ENCODE measurements around the gene FBXW7.

DNA sequence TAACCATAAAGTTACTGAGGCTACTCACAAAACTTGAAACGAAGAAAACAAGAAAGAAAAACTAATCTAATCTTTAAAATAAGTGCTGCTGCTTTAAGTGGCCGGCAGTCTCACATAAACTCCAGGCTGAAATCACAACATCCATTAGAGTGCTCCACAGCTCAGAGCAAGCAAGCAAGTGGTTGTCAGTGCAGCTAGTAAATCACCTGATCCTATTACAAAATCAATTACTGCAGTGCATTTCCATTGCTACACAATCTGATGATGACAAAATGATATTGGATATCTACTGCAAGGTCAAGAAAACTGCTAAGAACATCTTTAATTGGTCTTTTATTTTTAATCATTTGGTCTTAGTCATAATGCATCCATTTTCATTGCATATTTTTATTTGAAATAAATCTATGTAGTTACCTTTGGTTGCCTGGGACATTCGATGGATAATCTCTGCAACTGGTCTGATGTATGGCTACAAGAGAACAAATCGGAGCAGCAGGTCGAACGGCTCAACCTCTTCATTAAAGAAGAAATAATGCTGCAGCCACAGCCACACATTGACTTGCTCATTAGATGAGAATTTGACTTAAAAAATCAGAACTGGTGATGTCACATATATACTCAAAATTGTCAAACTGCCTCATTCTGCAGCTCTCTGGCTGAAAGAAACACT, 87.7 kb downstream of the FBXW7 start:
- TF ChIP-seq, protein P1, sequence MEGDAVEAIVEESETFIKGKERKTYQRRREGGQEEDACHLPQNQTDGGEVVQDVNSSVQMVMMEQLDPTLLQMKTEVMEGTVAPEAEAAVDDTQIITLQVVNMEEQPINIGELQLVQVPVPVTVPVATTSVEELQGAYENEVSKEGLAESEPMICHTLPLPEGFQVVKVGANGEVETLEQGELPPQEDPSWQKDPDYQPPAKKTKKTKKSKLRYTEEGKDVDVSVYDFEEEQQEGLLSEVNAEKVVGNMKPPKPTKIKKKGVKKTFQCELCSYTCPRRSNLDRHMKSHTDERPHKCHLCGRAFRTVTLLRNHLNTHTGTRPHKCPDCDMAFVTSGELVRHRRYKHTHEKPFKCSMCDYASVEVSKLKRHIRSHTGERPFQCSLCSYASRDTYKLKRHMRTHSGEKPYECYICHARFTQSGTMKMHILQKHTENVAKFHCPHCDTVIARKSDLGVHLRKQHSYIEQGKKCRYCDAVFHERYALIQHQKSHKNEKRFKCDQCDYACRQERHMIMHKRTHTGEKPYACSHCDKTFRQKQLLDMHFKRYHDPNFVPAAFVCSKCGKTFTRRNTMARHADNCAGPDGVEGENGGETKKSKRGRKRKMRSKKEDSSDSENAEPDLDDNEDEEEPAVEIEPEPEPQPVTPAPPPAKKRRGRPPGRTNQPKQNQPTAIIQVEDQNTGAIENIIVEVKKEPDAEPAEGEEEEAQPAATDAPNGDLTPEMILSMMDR (IDR thresholded peaks at IDR 0.05) = no peak
- TF ChIP-seq POLR2A (IDR thresholded peaks at IDR 0.05) = no peak

Measured in sigmoid colon (tissue), 3 donors.